Measurements from ENCODE around the gene PUS1.

PUS1 gene

DNA sequence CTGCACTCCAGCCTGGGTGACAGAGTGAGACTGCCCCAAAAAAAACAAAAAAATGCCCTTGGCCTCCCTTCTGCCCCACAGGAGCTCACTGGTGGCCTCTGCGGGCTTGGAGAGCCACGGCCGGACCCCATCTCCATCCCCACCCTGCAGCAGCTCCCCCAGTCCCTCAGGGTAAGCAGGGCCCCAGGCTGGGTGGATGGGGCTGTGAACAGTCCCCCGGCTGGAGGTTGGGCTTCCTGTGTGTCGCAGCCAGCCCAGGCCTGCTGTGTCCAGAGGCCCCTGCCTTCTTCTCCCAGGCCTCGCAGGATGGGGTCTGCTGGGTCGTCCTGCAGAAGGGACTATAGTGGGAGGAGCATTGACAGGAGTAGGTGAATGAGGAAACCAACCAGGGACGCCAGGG, 15.4 kb upstream of the PUS1 start:
- Histone ChIP-seq H3K27ac (no peak overlapping the region), H3K4me3 (no peak overlapping the region)

DNA sequence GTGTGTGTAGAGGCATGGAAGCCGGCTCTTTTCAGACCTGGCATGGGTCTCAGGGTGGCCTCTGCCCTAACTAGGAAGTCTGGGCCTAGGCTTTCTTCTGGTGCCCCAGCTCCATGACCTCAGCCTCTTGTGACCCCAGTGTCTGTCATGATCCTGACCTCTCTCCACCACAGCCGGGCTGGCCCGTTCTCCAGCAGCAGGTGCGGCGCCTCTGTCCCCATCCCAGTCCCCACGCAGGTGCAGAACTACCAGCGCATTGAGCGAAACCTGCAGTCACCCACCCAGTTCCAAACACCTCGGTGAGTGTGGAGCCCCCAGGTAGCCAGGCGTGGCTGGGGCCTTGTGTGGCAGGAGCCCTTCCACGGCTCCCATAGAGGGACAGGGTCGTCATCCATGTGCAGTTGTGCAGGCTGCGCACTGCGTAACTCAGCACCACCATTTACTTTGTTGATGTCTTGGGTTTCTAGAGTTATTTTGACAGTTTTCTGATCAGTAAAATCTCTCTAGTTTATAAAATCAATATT, 14.8 kb upstream of the PUS1 start:
- Histone ChIP-seq H3K4me3 (no peak overlapping the region), H3K27ac (no peak overlapping the region)

DNA sequence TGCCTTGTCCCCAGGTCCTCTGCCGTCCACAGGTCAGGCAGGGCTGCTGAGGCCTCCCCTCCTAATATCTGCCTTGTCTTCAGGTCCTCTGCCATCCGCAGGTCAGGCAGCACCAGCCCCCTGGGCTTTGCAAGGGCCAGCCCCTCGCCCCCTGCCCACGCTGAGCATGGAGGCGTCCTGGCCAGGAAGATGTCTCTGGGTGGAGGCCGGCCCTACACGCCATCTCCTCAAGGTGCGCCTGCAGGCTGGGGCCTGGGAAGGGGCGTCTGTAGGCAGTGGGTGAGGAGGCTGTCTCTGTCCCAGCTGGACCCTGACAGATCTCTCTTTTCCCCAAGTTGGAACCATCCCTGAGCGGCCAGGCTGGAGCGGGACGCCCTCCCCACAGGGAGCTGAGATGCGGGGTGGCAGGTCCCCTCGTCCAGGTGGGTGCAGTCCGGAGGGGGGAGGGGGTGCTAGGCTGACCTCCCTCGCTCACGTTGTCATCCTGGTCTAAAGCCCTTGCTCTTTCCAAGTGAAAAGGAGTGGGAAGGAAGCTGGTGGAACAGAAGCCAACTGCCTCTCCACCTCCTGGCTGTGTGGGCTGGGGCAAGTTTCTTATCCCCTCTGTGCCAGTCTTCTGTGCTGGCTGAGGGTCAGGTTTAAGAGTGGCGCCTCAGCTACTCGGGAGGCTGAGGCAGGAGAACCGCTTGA, 13.9 kb upstream of the PUS1 start:
- no peak overlapping the region for H3K27ac ChIP-seq
- H3K4me3 ChIP-seq = no peak overlapping the region

DNA sequence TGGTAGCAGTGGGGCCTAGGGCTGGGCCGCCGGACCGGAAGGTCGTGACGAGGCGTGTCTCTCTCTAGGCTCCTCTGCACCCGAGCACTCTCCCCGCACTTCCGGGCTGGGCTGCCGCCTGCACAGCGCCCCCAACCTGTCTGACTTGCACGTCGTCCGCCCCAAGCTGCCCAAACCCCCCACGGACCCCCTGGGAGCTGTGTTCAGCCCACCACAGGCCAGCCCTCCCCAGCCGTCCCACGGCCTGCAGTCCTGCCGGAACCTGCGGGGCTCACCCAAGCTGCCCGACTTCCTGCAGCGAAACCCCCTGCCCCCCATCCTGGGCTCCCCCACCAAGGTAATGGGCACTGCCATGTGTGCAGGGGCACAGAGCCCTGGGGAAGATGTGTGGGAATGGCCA, 13.3 kb upstream of the PUS1 start:
- Histone ChIP-seq H3K27ac (no peak overlapping the region), H3K4me3 (no peak overlapping the region)

DNA sequence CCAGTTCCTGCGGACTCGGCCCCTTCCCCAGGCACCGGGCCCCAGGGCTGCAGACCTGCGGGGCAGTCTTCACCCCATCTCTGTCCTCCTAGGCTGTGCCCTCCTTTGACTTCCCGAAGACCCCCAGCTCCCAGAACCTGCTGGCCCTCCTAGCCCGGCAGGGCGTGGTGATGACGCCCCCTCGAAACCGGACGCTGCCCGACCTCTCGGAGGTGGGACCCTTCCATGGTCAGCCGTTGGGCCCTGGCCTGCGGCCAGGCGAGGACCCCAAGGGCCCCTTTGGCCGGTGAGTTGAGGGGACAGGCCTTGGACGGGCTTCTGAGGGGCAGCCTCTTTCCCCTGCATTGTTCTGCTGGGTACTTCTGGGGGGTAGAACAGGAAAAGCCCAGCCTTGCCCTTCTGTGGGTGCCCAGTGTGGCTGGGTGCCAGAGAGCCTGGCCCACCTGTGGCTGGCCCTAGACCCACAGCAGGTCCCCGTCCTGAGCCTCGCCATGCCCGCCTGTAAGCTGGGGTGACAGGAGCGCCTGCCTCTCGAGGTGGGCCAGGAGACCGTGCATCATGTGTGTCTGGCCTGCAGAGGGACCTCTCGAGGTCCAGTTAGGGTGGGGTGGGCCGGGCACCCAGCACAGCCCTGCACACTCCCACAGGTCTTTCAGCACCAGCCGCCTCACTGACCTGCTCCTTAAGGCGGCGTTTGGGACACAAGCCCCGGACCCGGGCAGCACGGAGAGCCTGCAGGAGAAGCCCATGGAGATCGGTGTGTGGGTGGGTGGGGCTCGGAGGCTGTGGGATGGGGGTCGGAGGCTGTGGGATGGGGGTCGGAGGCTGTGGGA, 12.6 kb upstream of the PUS1 start:
- H3K27ac ChIP-seq = no peak overlapping the region
- no peak overlapping the region for H3K4me3 ChIP-seq

DNA sequence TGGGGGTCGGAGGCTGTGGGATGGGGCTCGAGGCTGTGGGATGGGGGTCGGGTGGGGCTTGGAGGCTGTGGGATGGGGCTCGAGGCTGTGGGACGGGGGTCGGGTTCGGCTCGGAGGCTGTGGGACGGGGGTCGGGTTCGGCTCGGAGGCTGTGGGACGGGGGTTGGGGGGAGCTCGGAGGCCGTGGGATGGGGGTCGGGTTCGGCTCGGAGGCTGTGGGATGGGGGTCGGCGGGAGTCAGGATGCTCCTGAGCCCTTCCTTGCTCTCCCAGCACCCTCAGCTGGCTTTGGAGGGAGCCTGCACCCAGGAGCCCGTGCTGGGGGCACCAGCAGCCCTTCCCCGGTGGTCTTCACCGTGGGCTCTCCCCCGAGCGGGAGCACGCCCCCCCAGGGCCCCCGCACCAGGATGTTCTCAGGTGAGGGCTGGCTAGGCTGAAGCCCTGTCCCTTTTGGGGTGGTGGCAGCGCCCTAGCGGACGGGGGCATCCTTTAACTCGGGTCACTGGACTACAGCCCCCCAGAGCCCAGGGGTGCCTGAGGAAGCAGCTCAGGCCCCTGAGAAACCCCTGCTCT, 11.9 kb upstream of the PUS1 start:
- H3K27ac ChIP-seq = no peak overlapping the region
- H3K4me3 ChIP-seq = no peak overlapping the region

DNA sequence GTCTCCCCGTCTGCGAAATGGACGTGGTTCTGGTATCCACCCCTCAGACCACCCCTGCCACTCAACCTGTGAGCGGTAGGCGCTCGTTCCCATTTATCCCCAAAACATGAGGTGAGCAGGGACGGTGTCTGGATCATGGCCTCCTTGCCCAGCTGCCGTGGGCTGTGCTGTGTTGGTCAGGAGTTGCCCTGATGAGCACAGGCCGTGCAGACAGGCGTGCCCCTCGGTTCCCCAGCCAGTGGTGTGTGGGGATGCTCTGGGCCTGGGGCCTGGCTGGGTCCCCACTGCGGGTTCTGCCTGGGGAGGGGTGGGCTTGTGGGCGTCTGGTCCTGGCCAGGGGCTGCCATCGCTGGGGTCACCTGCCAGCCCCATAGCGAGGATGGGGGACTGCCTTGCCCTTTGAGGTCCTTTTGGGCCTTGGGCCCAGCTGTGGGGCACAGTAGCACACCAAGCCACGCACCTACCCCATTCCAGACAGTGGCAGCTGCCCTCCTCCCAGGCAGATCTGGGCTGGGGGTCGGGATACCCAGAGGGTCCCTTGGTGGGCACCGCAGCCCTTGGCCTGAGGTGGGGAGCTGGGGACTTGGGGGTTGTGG, 11.3 kb upstream of the PUS1 start:
- H3K27ac ChIP-seq = no peak overlapping the region
- H3K4me3 ChIP-seq = no peak overlapping the region

DNA sequence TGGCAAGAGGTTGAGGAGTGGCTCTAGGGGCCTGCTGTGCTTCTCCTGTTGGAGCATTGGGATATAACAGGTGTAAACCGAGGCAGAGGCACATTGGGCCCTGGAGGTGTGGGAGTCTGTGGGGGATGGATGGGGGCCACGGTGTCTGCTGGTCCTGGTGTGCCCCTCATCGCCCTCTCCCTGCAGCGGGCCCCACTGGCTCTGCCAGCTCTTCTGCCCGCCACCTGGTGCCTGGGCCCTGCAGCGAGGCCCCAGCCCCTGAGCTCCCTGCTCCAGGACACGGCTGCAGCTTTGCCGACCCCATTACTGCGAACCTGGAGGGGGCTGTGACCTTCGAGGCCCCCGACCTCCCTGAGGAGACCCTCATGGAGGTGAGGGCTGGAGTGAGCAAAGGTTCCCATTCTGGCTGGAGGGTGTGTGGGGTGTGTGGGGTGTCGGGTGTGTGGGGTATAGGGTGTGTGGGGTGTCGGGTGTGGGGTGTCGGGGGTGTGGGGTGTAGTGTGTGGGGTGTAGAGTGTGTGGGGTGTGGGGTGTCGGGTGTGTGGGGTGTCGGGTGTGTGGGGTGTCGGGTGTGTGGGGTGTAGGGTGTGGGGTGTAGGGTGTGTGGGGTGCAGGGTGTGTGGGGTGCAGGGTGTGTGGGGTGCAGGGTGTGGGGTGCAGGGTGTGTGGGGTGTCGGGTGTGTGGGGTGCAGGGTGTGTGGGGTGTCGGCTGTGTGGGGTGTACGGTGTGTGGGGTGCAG, 10.6 kb upstream of the PUS1 start:
- no peak overlapping the region for H3K27ac ChIP-seq

DNA sequence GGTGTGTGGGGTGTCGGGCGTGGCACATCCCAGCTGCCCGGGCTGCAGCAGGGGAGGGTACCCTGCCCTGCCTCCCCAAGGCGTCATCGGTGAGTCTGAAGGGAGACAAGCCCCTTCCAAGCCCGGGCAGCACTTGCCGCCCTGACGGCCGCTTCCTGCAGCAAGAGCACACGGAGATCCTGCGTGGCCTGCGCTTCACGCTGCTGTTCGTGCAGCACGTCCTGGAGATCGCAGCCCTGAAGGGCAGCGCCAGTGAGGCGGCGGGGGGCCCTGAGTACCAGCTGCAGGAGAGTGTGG, 10.1 kb upstream of the PUS1 start:
- Histone ChIP-seq H3K4me3 (no peak overlapping the region), H3K27ac (no peak overlapping the region)

More for the DNA sequence above, 10.6 kb upstream of the PUS1 start:
- no peak overlapping the region for H3K4me3 ChIP-seq

DNA sequence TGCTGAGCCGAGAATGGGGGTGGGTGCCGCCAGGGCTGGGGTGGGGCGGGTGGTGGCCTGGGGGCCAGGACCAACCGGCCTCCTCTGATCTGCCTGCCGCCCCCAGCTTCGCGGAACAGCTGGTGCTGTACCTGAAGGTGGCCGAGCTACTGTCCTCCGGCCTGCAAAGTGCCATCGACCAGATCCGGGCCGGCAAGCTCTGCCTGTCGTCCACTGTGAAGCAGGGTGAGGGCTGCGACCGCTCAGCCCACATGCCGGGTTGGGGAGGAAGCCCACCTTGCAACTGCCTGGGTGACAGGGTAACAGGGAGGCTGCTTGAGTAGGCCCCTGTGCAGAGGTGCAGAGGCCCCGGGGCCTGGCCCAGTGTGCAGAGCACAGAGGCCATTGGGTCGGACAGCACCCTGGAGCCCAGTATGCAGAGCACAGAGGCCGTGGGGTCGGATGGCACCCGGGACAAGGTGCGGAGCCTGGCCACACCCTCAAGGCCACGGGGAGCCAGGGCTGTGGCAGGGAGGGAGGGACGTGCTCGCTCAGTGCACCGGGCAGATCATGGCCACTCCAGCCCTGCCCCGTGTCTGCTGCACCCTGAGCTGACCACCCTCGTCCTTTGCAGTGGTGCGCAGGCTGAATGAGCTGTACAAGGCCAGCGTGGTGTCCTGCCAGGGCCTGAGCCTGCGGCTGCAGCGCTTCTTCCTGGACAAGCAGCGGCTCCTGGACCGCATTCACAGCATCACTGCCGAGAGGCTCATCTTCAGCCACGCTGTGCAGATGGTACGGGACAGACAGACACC, 9.5 kb upstream of the PUS1 start:
- H3K4me3 ChIP-seq = no peak overlapping the region
- H3K27ac ChIP-seq = no peak overlapping the region

DNA sequence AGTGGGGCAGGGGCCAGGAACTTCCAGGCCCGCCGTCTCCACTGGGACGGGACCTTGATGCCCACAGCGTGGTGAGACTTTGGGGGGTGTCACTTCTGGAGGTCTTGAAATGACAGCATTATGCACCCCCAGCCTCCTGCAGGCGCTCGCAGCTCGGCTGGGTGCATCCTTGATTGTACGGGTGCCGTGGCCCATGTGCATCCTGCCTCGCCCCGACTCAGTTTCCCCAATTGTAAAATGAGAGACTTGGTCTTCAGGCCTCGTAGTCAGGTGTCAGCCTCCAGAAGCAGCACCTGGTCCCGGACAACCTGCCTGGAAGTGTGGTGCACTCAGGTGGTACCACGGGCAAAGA, 8.9 kb upstream of the PUS1 start:
- Histone ChIP-seq H3K4me3 (no peak overlapping the region), H3K27ac (no peak overlapping the region)

DNA sequence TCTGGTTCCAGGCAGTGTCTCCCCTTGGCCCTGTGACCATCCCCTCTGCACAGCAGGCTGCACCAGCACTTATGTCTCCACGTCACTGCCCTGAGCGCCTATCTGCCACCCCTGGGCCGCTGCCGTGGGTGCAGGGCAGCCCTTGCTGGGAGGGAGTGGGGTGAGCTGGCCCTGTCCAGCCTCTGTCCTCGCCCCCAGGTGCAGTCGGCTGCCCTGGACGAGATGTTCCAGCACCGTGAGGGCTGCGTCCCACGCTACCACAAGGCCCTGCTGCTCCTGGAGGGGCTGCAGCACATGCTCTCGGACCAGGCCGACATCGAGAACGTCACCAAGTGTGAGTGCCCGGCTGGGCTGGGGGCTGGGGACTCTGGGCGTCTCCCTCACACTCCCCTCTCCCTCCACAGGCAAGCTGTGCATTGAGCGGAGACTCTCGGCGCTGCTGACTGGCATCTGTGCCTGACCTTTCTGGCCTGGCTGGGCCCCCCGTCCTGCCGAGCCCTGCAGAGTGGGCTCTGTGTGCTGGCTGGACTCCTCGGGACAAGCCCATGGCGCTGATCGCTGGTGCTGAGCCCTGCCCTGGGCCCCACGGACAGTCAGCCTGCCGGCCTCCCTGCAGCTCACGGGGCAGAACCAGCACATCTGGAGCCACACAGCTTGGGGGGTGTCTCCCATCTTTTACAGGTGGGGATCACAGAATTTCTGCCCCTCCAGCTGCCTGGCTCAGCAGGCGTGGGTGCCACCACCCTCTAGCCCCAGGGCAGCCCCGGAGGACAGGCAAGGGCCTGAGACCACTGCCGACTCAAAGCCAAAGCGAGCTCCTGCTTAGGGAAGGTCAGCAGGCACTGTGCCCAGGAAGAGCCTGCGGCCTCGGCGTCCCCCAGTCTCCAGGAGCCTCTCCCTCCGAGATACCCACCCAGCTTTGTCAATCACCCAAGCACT, 7.9 kb upstream of the PUS1 start:
- H3K4me3 ChIP-seq = no peak overlapping the region
- no peak overlapping the region for H3K27ac ChIP-seq

DNA sequence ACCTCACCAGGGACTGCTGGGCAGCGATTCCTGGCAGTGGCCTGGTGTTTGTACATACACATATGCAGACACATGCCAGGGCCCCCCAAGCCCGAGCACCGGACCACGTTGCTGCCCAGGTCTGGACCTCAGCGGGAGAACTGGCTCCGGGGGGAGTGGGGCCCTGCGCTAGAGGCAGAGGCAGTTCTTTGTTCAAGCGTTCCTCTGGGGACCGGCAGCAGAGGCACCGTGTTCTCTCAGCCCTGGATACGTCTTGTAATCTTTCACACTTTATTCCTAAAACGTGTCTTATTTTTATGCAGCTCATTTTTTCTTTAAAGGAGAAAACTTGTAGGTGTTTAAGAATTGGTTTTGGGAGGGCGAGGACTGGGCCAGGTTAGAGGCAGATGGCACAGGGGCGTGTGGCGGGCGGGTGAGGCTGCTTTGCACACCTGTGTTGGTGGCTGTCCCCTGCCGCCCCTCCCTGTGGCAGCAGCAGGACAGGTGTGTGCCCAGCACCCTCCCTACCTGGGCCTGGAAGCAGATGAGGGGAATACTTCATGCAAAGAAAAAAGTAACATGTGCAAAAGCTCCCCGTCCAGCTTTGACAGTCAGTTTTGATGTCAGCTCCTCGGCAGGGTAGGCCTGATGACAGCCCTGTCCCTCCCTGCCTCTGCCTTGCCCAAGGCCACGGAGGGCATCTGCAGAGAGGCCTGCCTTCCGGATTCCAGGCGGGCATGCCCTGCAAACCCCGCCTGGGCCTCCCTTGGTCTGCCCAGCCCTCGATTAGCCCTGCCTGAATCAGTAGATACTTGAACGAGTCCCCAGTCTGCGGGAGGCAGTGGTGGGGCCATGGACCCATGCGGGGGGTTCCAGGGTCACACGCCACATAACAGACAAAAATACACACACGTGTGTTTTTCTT, 7.0 kb upstream of the PUS1 start:
- no peak overlapping the region for H3K4me3 ChIP-seq
- peak overlapping the region in 1 of 21 experiments; percentile 1 for H3K27ac ChIP-seq

DNA sequence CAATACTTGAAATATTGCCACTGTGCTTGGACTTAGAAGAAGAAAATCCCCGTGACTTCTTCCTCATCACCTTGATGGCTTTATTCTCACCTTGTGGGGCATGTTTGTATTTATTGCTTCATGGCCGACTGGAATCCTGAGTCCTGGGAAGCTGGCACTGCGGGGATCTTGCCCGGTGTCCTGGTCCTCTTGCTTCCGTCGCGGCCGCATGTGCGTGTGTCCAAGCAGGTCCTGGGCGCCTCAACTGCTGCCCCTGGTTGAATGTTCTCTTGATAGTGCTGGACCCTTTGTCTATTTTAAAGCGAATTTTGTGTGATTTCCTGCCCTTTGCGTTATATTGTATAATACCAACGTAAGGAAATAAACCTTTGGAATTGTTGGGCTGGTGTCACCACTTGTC, 6.3 kb upstream of the PUS1 start:
- peak overlapping the region in 1 of 21 experiments; percentile 1 for H3K27ac ChIP-seq

DNA sequence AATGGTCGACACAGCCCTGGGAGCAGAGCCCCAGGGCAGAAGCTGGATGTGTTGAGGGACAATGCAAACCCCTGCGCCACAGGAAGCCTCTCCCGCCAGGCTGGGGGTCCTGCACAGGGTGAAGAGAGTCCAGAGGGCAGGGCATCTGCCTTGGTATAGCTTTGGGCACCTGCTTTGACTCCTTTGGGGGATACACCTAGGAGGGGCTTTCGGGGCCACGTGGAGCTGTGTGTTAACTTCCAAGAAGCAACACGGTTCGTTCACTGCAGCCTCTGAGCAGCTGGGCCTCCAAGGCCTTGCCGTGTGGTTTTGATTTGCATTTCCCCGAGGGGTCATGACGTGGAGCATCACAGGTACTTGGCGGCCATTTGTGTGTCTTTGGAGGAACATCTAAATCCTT, 5.8 kb upstream of the PUS1 start:
- no peak overlapping the region for H3K4me3 ChIP-seq
- peak overlapping the region in 1 of 21 experiments; percentile 6 for H3K27ac ChIP-seq

More for the DNA sequence above, 6.3 kb upstream of the PUS1 start:
- no peak overlapping the region for H3K4me3 ChIP-seq

DNA sequence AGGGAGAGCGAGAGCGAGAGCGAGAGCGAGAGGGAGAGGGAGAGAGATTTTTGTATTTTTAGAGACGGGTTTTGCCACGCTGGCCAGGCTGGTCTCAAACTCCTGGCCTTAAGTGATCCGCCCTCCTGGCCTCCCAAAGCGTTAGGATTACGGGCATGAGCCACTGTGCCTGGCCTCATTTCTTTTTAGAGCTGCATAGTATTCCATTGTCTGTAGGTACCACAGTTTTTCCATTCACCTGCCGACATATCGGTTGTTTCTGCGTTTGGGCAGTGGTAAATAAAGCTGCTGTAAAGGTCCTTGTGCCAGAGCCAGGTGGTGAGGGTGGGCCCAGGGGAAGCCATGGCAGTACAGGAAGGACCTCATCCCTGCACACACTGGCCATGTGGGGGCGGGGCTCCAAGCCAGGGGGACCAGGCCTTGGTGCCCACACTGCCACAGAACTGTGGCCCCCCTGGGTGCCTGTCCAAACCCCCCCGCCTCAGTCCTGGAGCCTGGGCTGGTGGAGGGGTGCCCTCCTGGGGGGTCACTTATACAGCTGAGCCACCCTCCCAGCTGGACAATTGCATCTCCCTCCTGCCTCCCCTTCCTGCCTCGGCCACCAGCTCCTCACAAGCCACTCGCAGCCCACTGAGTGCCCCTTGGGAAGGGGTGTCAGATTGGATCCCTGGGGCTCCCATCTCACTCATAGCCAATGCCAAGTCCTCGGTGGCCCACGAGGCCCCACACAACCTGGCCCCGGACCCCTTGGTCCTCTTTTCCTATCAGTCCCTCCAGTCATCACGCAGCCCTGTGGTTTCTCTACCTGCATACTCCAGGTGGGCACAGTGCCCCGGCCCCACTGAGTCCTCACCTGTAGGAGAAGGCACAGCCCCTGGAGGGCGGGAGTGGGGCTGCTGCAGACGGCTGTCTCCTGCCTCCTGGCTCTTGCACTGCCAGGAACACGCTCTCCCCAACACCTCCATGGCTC, 1.7 kb upstream of the PUS1 start:
- Histone ChIP-seq H3K4me3 (no peak overlapping the region), H3K27ac (peak overlapping the region in 2 of 21 experiments; percentile 62 to 88)
